ENCODE measurements around the gene PLA2G4D.

- TF ChIP-seq CTCF (conservative IDR thresholded peaks at IDR 0.05 in 1 of 2, IDR thresholded peaks at IDR 0.05 in 1 of 2; ENCODE audit: low read depth in 1 of 2, low read length in 2 of 2) (no peak), EZH2 (IDR thresholded peaks at IDR 0.05; ENCODE audit: low read length, missing control alignments) (no peak)
These were observed 23.9 kb downstream of the PLA2G4D start for GRCh38 chr15:42070279-42070975.
